ENCODE measurements around the gene SLC9A9.
"Not testable (repeated sequence)": the region's sequence is repeated elsewhere in the genome, so short reads cannot be mapped to it uniquely, and the experiment has no call there.

The SLC9A9 gene

GRCh38 chr3:143806038-143806437 lies 42.2 kb downstream of the SLC9A9 start:
- Histone ChIP-seq H3K4me2 (ENCODE audit: low read length) (no peak overlapping the region), H3K4me3 (ENCODE audit: low read length) (no peak overlapping the region), H3K36me3 (ENCODE audit: insufficient read depth, low read length) (no peaks in the 10 kb centered on the region), H3K27me3 (ENCODE audit: control insufficient read depth, insufficient read depth, low read length) (no peaks in the 10 kb centered on the region), H3K9ac (ENCODE audit: low read depth, low read length) (no peak overlapping the region), H3K9me3 (replicated peaks; ENCODE audit: low read length) (no peaks in the 10 kb centered on the region), H3K4me1 (ENCODE audit: control insufficient read depth, insufficient read depth, low read length) (peaks cover 14% of the 10 kb centered on the region)

GRCh38 chr3:143805476-143805875 lies 42.8 kb downstream of the SLC9A9 start:
- H3K36me3 ChIP-seq (ENCODE audit: insufficient read depth, low read length); H3K4me3 ChIP-seq (ENCODE audit: low read length); H3K27me3 ChIP-seq (ENCODE audit: control insufficient read depth, insufficient read depth, low read length); H3K9ac ChIP-seq (ENCODE audit: low read depth, low read length); H3K4me2 ChIP-seq (ENCODE audit: low read length); H3K9me3 ChIP-seq (replicated peaks; ENCODE audit: low read length): not testable (repeated sequence)
- H3K4me1 ChIP-seq (ENCODE audit: control insufficient read depth, insufficient read depth, low read length) = peaks cover 14% of the 10 kb centered on the region

GRCh38 chr3:143801046-143801445 lies 47.2 kb downstream of the SLC9A9 start:
- not testable (repeated sequence) for H3K9ac ChIP-seq (ENCODE audit: low read depth, low read length); H3K4me3 ChIP-seq (ENCODE audit: low read length); H3K9me3 ChIP-seq (replicated peaks; ENCODE audit: low read length); H3K36me3 ChIP-seq (ENCODE audit: insufficient read depth, low read length); H3K4me1 ChIP-seq (ENCODE audit: control insufficient read depth, insufficient read depth, low read length); H3K4me2 ChIP-seq (ENCODE audit: low read length); H3K27me3 ChIP-seq (ENCODE audit: control insufficient read depth, insufficient read depth, low read length)

- H3K9me3 ChIP-seq (replicated peaks; ENCODE audit: low read length); H3K4me1 ChIP-seq (ENCODE audit: control insufficient read depth, insufficient read depth, low read length); H3K4me3 ChIP-seq (ENCODE audit: low read length); H3K9ac ChIP-seq (ENCODE audit: low read depth, low read length); H3K4me2 ChIP-seq (ENCODE audit: low read length); H3K27me3 ChIP-seq (ENCODE audit: control insufficient read depth, insufficient read depth, low read length); H3K36me3 ChIP-seq (ENCODE audit: insufficient read depth, low read length): not testable (repeated sequence)
Observed at GRCh38 chr3:143798151-143798550, 50.1 kb downstream of the SLC9A9 start.

GRCh38 chr3:143795874-143796273 lies 52.4 kb downstream of the SLC9A9 start:
- no peaks in the 10 kb centered on the region for H3K9me3 ChIP-seq (replicated peaks; ENCODE audit: low read length)
- H3K4me3 ChIP-seq (ENCODE audit: low read length) = no peak overlapping the region
- no peaks in the 10 kb centered on the region for H3K4me1 ChIP-seq (ENCODE audit: control insufficient read depth, insufficient read depth, low read length)
- no peaks in the 10 kb centered on the region for H3K27me3 ChIP-seq (ENCODE audit: control insufficient read depth, insufficient read depth, low read length)
- no peaks in the 10 kb centered on the region for H3K36me3 ChIP-seq (ENCODE audit: insufficient read depth, low read length)
- H3K9ac ChIP-seq (ENCODE audit: low read depth, low read length) = no peak overlapping the region
- H3K4me2 ChIP-seq (ENCODE audit: low read length) = no peak overlapping the region

- Histone ChIP-seq H3K9ac (ENCODE audit: low read depth, low read length) (no peak overlapping the region), H3K4me2 (ENCODE audit: low read length) (no peak overlapping the region), H3K27me3 (ENCODE audit: control insufficient read depth, insufficient read depth, low read length) (no peaks in the 10 kb centered on the region), H3K36me3 (ENCODE audit: insufficient read depth, low read length) (no peaks in the 10 kb centered on the region), H3K4me1 (ENCODE audit: control insufficient read depth, insufficient read depth, low read length) (no peaks in the 10 kb centered on the region), H3K4me3 (ENCODE audit: low read length) (no peak overlapping the region), H3K9me3 (replicated peaks; ENCODE audit: low read length) (no peaks in the 10 kb centered on the region)
Observed at GRCh38 chr3:143794793-143795462, 53.3 kb downstream of the SLC9A9 start.

GRCh38 chr3:143793971-143794370 lies 54.3 kb downstream of the SLC9A9 start:
- no peaks in the 10 kb centered on the region for H3K27me3 ChIP-seq (ENCODE audit: control insufficient read depth, insufficient read depth, low read length)
- H3K4me2 ChIP-seq (ENCODE audit: low read length) = no peak overlapping the region
- H3K4me1 ChIP-seq (ENCODE audit: control insufficient read depth, insufficient read depth, low read length) = no peaks in the 10 kb centered on the region
- no peaks in the 10 kb centered on the region for H3K9me3 ChIP-seq (replicated peaks; ENCODE audit: low read length)
- no peak overlapping the region for H3K4me3 ChIP-seq (ENCODE audit: low read length)
- no peaks in the 10 kb centered on the region for H3K36me3 ChIP-seq (ENCODE audit: insufficient read depth, low read length)
- no peak overlapping the region for H3K9ac ChIP-seq (ENCODE audit: low read depth, low read length)

- peaks cover 3% of the 10 kb centered on the region for H3K4me1 ChIP-seq (ENCODE audit: control insufficient read depth, insufficient read depth, low read length)
- H3K4me2 ChIP-seq (ENCODE audit: low read length) = no peak overlapping the region
- H3K4me3 ChIP-seq (ENCODE audit: low read length) = no peak overlapping the region
- H3K27me3 ChIP-seq (ENCODE audit: control insufficient read depth, insufficient read depth, low read length) = no peaks in the 10 kb centered on the region
- no peaks in the 10 kb centered on the region for H3K9me3 ChIP-seq (replicated peaks; ENCODE audit: low read length)
- H3K36me3 ChIP-seq (ENCODE audit: insufficient read depth, low read length) = no peaks in the 10 kb centered on the region
- no peak overlapping the region for H3K9ac ChIP-seq (ENCODE audit: low read depth, low read length)
Observed at GRCh38 chr3:143791386-143791785, 56.9 kb downstream of the SLC9A9 start.

- no peak overlapping the region for H3K9ac ChIP-seq (ENCODE audit: low read depth, low read length)
- peaks cover 3% of the 10 kb centered on the region for H3K4me1 ChIP-seq (ENCODE audit: control insufficient read depth, insufficient read depth, low read length)
- no peaks in the 10 kb centered on the region for H3K36me3 ChIP-seq (ENCODE audit: insufficient read depth, low read length)
- H3K27me3 ChIP-seq (ENCODE audit: control insufficient read depth, insufficient read depth, low read length) = no peaks in the 10 kb centered on the region
- H3K4me3 ChIP-seq (ENCODE audit: low read length) = no peak overlapping the region
- no peaks in the 10 kb centered on the region for H3K9me3 ChIP-seq (replicated peaks; ENCODE audit: low read length)
- peak overlapping the region; percentile 48 for H3K4me2 ChIP-seq (ENCODE audit: low read length)
Observed at GRCh38 chr3:143786219-143787191, 61.8 kb downstream of the SLC9A9 start.

- Histone ChIP-seq H3K4me3 (ENCODE audit: low read length) (no peak overlapping the region), H3K9ac (ENCODE audit: low read depth, low read length) (no peak overlapping the region), H3K36me3 (ENCODE audit: insufficient read depth, low read length) (no peaks in the 10 kb centered on the region), H3K9me3 (replicated peaks; ENCODE audit: low read length) (no peaks in the 10 kb centered on the region), H3K27me3 (ENCODE audit: control insufficient read depth, insufficient read depth, low read length) (no peaks in the 10 kb centered on the region), H3K4me2 (ENCODE audit: low read length) (no peak overlapping the region), H3K4me1 (ENCODE audit: control insufficient read depth, insufficient read depth, low read length) (peaks cover 3% of the 10 kb centered on the region)
Observed at GRCh38 chr3:143784446-143784845, 63.8 kb downstream of the SLC9A9 start.

GRCh38 chr3:143783851-143784370 lies 64.4 kb downstream of the SLC9A9 start:
- Histone ChIP-seq H3K36me3 (ENCODE audit: insufficient read depth, low read length) (no peaks in the 10 kb centered on the region), H3K27me3 (ENCODE audit: control insufficient read depth, insufficient read depth, low read length) (no peaks in the 10 kb centered on the region), H3K4me1 (ENCODE audit: control insufficient read depth, insufficient read depth, low read length) (peaks cover 3% of the 10 kb centered on the region), H3K9me3 (replicated peaks; ENCODE audit: low read length) (no peaks in the 10 kb centered on the region), H3K4me3 (ENCODE audit: low read length) (no peak overlapping the region), H3K9ac (ENCODE audit: low read depth, low read length) (no peak overlapping the region), H3K4me2 (ENCODE audit: low read length) (no peak overlapping the region)

Data from skeletal muscle satellite cell (primary cell).